Measurements from ENCODE around the gene EOMES. TPM values are rescaled to one million over a fixed set of nuclear protein-coding genes. Genes with fewer than 3 reads are reported as not detected.

Gene EOMES
- total and polyA plus RNA-seq, 2 donors (not counting 3 experiments of a cell fraction or from before 2014, with no cell fraction given) = not detected

- no peak overlapping the region for H3K4me3 ChIP-seq (replicated peaks in 1 of 3; ENCODE audit: insufficient read depth in 1 of 3, low read depth in 1 of 3, low read length in 3 of 3)
- intact Hi-C loops (cut with micrococcal nuclease) = loop anchor here (2.0 kb wide), 2 partner anchors 51 to 249 kb away; no protein-coding TSS in a partner anchor
- H2AFZ ChIP-seq (ENCODE audit: low read depth, low read length) = no peak overlapping the region
- no peaks in the 10 kb centered on the region for H3K79me2 ChIP-seq (ENCODE audit: control insufficient read depth, insufficient read depth, low read length)
- H3K4me2 ChIP-seq (ENCODE audit: insufficient read depth, low read length) = no peak overlapping the region
- H3K4me1 ChIP-seq (ENCODE audit: control insufficient read depth, extremely low read depth, insufficient read depth, low read length) = peaks cover 3% of the 10 kb centered on the region
- H3K9me1 ChIP-seq (replicated peaks; ENCODE audit: control insufficient read depth, extremely low read depth, insufficient read depth, low read length) = no peaks in the 10 kb centered on the region
- TF ChIP-seq MYC (IDR thresholded peaks at IDR 0.05; ENCODE audit: low read depth, low read length) = no peak
- TF ChIP-seq GATA2 (IDR thresholded peaks at IDR 0.05; ENCODE audit: insufficient read depth, insufficient read length, low read depth, low read length) = no peak
- TF ChIP-seq CTCF (IDR thresholded peaks at IDR 0.05; ENCODE audit: extremely low read depth in 1 of 2, insufficient read depth in 1 of 2, low read depth in 1 of 2, low read length in 2 of 2) = no peak
- no peak for TF ChIP-seq MAX (IDR thresholded peaks at IDR 0.05; ENCODE audit: insufficient read depth, insufficient read length)
- no peak for TF ChIP-seq FOS (IDR thresholded peaks at IDR 0.05; ENCODE audit: borderline replicate concordance, insufficient read depth, low read length)
- TF ChIP-seq POLR2A (IDR thresholded peaks at IDR 0.05; ENCODE audit: low read depth, low read length) = no peak
- no peak for TF ChIP-seq POLR2AphosphoS5 (IDR thresholded peaks at IDR 0.05; ENCODE audit: insufficient read depth, low read depth, low read length)
- TF ChIP-seq EZH2 (IDR thresholded peaks at IDR 0.05; ENCODE audit: borderline replicate concordance, low read depth, low read length, severe bottlenecking) = no peak
- TF ChIP-seq JUN (IDR thresholded peaks at IDR 0.05; ENCODE audit: borderline replicate concordance, insufficient read depth, insufficient read length, low read depth) = no peak
- H4K20me1 ChIP-seq (replicated peaks; ENCODE audit: control insufficient read depth, extremely low read depth, insufficient read depth, low read length) = no peaks in the 10 kb centered on the region
- H3K27ac ChIP-seq (ENCODE audit: insufficient read depth, low read depth, low read length) = no peak overlapping the region
- no peak overlapping the region for H3K9ac ChIP-seq (replicated peaks; ENCODE audit: extremely low read depth, insufficient read depth, low read length)
- dilution Hi-C loops (cut with MboI; ENCODE audit: extremely low pct_ligation_motif_present, low sequenced_read_pairs) = no loop called here
- DNase-seq (ENCODE audit: low read depth, low spot score) (no peak), FAIRE-seq (no peak)
- CTCF ChIA-PET = interaction anchor here (0.8 to 3.6 kb wide), 11 partner anchors 41 to 322 kb away, joined by 3 to 116 read pairs (median 15); partner anchors contain the start of gene SLC4A7
- H3K36me3 ChIP-seq (ENCODE audit: control insufficient read depth in 2 of 2, extremely low read depth in 1 of 2, insufficient read depth in 2 of 2, low read length in 2 of 2) = no peaks in the 10 kb centered on the region
- no TSS peak for BruUV-seq (replicated peaks)
- no peaks in the 10 kb centered on the region for H3K9me3 ChIP-seq (replicated peaks; ENCODE audit: control insufficient read depth, insufficient read depth, low read length)
- H3K27me3 ChIP-seq (ENCODE audit: control insufficient read depth in 2 of 2, insufficient read depth in 2 of 2, low read length in 2 of 2) = no peaks in the 10 kb centered on the region
- POLR2A ChIA-PET = interaction anchor here (1.0 kb wide), 1 partner anchor 195 kb away, joined by 3 read pairs; the partner anchor contains the start of gene SLC4A7
Measured at GRCh38 chr3:27679691-27680090, 42.4 kb downstream of the EOMES start.

All from endothelial cell of umbilical vein (primary cell).